Stimulated activated CD4-positive, alpha-beta T cell treated with anti-CD3 and anti-CD28 coated beads, TNF-alpha, amount 100 ng/mL, for 4 hours (primary cell): Measurements from ENCODE around the gene MADD.
"Not testable (repeated sequence)": the region's sequence is repeated elsewhere in the genome, so short reads cannot be mapped to it uniquely, and the experiment has no call there.

Source experiments
- DNase-seq, 3 experiments: peaks; one replicate each; pipeline ENCODE4 v3.0.0-alpha.2; 2020; ENCODE audit warnings: low read depth in 3 of 3

Gene MADD

DNA sequence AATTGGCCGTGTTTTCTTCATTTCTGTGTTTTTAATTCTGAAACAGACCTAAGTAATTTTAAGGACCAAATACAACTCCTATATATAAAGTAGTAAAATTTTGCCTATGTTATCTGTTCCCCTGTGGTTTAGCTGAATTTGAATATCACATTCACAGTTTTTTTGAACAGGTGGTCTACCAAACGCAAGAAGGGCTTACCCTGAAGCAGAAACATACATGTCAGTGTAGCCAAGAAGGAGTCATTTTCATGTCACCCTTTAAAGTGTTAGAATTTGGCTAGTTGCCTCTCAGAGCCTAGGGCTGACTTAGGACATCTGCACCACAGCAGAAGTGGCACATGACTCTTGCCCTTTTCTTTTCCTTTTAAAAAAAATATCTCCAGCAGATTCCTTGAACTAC, 48.2 kb downstream of the MADD start:
- no peak for DNase-seq

DNA sequence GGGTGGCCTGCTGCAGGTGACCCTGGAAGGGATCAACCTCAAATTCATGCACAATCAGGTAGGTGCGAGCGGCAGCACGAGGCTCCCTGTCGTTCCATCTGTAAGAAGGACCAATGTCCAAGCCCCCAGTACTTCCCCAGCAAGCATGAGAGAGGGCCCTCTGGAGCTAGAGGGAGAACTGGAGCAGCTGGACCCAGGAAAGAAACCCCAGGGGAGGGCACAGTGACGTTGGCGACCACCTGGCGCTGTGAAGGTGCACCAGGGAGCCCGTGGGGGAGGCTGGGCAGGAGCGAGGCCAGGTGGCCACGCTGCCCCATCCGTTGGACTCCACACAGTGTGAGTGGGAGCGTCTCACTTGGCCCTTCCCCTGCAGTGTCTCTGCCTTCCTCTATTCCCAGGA, 54.6 kb downstream of the MADD start:
- DNase-seq = no peak

DNA sequence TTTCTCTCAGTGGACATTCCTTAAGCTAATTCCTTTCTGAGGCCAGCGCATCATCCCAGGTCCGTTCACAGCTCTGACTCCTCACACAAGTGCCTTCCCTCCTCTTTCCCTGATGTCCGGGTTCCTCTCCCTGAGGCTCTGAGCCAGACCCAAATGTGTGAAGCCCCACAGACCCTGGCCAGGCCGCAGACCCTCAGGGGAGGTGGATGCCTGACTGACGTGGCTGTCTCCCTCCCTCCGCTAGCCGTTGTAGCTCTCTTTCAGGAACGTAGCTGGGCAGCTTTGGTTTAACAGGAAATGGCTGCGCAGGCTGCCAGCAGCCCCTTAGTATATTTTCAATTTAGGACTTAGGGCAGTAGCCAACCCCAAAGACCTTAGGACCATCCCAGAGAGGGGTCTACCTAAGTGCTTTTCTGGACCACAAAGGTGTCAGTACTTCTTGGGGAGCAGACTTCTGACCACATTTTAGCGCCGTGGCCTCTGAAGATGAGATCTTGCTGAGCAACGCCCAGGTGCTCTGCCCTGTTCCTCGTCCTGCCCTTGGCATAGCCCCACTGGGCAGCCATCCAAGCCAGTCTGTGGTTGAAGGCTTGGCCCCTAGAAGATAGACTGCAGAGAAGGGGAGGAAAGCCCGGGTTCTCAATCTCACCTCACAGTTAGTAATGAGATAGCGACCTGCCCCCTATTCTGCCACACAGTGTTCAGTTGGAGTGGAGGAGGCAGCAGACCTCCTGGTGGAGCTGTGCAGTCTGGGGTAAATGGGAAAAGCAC, 55.5 kb downstream of the MADD start:
- no peak for DNase-seq

DNA sequence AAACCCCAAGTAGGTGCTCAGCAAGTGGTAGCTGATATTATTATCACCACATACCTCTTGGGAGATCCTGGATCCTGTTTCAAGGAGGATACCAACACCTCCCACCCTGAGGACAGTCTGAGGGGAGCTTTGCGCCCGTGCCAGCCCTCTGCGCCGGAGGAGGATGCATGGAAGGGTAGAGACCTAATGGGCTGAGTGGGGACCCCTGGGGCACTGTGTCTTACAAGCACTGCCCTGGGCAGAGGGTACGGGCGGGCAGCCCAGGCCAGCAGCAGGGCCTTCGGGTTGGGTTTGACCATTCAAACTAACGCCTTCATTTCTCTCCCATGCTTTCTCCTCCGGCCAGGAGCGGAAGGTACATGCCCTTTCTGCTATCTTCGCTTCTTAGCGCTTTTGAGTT, 56.3 kb downstream of the MADD start:
- DNase-seq = no peak

DNA sequence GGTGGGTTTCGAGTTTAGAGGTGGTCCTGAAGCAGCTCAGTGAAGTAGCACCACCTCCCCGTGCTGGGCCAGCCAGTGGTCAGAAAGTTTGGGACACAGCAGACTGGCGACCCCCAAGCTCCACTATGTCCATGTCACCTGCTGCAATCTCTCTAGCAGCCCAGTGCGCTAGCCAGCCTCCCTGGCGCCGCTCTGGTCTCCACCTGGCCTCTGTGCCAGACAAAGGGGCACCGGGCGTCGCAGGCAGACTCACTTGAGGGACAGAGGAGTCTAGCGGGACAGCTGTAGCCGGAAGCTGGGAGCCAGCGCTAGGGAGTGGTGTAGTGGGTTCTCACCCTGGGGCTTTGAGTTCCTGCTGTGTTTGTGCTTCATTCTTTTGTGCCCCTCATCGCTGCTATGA, 57.1 kb downstream of the MADD start:
- DNase-seq = no peak

DNA sequence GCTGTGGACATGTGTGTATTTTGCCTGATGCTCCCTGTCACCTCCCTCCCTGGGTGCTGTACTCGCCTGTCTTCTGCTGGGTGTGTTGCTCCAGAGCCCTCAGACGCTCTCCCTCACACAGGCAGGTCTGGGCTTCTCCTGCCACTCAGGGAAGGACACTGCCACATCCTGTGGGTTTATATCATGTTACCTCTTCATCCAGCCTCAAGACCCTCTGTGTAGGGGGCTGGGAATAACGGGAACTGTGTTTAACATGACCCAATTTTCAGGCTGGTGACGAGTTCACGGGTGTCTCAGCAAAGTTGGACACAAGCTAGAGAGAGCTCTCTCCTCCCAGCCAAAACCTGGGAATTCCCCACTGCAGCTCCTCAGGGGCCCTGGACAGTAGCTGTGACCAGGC, 58.0 kb downstream of the MADD start:
- DNase-seq = no peak

DNA sequence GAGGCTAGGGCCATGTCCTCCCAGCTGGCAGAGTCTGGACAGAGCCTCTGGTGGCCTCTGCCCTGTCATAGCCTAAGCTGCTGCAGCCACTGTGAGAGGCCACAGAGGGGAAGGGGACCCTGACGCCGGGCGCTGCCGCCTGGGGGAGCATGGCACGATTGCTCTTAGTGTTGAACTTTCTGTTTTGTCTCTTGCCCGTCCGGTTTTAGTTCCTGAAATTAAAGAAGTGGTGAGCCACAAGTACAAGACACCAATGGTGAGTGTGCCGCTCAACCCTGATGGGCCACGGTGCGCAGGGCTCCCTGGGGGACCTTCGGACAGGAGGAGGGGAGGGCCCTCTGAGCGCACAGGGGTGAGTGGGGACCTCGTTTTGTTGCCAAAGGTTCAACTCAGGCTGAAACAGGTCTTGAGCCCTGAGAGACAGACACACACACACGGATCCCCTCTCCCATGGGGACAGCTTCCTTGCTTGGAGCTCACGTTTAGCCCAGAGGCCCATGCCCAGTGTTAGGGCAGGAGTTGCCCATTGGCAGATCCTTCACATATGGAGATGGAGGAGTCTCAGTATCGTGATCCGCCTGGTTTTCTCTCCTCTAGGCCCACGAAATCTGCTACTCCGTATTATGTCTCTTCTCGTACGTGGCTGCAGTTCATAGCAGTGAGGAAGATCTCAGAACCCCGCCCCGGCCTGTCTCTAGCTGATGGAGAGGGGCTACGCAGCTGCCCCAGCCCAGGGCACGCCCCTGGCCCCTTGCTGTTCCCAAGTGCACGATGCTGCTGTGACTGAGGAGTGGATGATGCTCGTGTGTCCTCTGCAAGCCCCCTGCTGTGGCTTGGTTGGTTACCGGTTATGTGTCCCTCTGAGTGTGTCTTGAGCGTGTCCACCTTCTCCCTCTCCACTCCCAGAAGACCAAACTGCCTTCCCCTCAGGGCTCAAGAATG, 58.8 kb downstream of the MADD start:
- DNase-seq = no peak

DNA sequence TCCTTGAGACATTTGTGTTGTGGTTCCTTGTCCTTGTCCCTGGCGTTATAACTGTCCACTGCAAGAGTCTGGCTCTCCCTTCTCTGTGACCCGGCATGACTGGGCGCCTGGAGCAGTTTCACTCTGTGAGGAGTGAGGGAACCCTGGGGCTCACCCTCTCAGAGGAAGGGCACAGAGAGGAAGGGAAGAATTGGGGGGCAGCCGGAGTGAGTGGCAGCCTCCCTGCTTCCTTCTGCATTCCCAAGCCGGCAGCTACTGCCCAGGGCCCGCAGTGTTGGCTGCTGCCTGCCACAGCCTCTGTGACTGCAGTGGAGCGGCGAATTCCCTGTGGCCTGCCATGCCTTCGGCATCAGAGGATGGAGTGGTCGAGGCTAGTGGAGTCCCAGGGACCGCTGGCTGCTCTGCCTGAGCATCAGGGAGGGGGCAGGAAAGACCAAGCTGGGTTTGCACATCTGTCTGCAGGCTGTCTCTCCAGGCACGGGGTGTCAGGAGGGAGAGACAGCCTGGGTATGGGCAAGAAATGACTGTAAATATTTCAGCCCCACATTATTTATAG, 59.6 kb downstream of the MADD start:
- DNase-seq = no peak

DNA sequence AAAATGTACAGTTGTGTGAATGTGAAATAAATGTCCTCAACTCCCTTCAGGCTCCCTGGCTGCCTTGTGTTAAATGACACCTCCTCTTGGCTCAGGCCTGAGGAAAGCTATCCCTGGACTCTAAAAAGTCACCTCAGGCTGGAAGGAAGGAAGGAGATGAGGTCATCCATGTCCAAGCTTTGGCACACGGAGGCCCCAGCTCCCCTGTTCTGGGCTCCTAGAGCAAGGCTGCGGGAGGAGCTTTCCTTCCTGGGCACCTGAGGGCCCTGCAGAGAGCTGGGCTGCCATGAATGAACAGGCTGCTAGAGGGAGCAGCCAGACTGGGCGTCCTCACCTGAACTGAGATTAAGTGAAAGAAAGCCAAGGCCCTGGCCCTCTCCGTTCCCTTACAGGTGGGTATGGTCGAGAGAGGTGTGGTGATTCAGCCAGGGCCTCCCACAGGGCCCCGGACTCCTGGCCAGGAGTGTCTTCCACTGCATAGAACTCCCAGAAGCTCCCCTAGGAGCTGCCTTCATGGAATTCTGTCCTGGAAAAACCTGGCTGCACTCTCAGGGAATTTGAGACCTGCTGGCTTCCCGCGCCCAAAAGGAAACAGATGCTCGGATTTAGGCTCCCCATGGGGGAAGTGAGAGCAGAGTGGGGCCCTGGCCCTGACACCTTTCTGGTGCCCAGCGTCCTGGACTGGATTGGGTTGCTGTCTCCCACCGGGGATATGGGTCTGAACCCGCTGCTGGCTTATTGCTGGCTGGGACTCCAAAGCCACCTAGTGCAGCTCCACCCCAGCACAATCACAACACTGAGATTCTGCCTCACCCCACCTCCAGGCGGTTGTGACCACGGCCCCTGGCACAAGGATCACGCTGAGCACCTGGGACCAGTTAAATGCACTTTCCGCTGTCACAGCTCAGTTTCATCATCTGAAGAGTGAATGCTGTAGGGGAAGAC, 60.3 kb downstream of the MADD start:
- DNase-seq = no peak

DNA sequence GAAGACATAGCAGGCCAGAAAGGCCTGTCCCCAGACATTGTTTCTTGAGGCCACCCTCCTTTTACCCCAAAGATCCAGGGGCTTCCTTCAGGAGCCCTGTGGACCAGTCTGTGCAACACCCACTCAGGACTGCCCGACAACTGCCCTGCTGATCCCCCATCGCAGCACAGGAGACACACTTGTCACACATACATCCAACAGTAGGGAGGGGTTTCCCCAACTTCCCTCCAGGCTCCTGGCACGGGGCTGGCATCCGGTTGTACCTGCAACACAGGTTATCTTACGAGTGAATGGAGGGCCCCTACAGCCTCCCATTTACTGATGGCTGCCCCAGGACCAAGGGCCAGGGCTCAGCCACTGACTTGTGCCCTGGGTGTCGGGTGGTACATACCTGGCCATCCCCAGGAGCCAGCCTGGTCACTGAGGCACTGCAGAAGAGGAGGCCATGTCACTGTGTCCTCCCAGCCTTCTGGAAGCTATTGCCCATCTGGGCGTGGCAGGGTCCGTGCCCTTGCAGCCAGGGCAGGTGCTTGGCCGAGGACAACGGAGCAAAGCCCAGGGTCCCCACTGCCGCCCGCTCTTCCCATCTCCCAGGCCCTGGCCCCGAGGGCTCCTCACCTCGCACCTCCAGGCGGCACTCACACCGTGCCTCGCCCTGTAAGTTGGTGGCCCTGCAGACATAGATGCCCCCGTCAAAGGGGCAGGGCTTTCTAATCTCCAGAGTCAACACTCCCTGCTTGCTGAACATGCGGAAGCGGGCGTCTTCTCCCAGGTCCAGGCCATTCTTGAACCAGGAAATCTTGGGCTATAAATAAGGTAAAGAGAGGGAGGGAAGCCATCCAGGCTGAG, 61.7 kb downstream of the MADD start:
- no peak for DNase-seq

DNA sequence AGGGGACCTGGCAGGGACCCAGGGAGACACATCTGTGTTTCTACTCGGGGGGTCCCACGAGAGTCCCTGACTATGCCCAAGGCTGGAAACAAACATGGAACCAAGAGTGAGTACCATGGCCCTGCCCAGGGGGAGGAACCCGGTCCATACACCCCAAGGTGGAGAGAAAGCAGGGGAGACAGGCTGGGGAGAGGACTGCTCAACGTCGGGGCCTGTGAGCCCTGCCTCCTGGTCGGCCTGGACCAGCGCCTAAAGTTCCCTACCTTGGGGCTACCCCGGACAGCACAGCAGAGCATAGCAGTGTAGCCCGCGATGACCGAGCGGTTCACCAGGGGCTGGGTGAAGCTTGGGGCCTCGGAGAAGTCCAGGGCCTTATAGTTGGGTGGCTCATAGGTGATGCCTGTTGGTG, 62.4 kb downstream of the MADD start:
- no peak for DNase-seq

DNA sequence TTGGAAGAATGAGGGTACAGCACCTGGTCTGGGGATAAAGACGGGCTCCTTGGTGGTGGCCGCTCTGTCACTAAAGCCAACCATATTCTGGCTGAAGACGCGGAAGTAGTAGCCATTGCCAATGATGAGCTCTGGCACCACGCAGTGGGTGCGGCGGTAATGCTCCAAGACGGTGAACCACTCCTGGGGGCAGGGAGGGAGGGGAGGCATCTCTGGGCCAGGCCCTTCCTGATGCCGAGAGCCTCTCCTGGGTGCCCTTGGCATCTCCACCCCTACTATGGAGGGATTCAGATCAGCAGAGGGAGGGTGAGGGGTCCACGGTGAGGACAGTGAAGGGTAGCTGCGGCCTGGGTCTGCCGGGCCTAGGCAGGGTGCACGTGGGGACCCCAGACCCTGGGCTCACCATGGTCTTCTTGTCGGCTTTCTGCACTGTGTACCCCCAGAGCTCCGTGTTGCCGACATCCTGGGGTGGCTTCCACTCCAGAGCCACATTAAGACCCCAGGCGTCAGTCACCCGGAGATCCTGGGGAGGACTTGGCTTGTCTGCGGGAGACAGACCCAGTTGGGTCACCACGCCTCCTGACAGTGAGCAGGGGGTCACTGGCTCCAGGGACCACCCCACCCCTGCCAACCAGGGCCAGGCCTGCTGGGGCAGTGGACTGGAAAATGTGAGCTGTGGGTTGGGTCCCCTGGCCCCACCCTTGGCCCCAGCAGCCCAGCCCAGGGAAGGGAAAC, 63.0 kb downstream of the MADD start:
- no peak for DNase-seq

DNA sequence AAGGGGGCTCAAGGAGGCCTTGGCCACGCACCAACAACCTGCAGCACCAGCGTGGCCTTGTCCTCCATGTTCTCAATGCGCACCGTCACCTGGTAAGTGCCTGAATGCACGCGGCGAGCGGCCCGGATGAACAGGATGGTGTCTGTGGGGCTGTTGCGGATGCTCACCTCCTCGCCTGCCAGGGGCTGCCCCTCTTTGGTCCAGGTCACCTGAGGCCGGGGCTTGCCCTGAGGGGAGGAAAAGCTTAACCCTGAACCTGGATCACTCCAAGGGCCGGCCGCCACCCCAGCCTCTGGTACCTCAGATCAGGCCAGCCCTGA, 63.6 kb downstream of the MADD start:
- no peak for DNase-seq

DNA sequence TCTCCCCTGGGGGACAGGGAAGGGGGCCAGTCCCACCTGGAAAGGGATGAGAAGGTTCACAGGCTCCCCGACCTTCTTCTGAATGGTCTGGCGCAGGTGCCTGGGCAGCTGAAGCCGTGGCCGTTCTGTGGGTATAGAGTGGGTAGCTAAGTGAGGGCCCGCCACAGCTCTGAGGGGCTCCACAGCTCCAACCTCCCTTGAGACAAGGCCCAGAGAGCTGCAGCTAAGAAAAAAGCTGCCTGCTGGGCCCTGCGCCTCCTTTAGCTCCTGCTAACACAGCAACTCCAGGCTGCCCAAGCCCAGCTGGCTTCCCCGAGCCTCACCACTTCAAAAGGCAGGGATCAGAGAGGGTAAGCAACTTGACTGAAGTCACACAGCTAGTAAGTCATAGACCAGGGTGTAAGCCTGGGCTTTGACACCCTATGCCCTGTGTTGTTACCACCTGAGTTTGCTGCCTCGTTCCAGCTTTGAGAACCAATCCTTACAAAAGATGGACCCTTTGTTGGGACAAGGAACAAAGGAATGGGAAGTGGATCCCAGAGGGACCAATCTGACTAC, 64.0 kb downstream of the MADD start:
- DNase-seq = no peak

DNA sequence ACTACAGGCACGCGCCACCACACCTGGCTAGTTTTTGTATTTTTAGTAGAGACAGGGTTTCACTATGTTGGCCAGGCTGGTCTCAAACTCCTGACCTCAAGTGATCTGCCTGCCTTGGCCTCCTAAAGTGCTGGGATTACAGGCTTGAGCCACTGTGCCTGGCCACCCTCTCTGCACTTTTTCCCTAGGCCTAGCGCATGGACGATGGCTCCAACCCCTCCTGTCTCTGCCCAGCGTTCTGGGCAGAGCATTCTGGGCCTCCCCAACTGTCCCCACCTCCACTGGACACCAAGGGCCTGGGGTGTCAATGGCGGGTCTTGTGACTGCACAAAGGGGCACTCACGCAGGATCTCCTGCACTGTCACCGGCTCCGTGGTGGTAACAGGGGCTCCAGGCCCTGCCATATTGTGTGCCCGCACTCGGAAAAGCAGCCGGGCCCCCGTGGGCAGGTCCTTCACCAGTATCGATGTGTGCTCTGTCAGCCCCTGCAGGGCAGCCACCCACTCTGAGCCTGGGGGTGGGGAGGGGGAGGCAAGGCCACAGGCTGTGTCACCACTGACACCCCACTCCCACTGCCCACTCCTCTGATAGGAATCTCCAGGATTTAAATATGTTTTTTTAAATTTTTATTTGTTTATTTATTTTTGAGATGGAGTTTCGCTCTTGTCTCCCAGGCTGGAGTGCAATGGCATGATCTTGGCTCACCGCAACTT, 64.9 kb downstream of the MADD start:
- DNase-seq = not testable (repeated sequence)

DNA sequence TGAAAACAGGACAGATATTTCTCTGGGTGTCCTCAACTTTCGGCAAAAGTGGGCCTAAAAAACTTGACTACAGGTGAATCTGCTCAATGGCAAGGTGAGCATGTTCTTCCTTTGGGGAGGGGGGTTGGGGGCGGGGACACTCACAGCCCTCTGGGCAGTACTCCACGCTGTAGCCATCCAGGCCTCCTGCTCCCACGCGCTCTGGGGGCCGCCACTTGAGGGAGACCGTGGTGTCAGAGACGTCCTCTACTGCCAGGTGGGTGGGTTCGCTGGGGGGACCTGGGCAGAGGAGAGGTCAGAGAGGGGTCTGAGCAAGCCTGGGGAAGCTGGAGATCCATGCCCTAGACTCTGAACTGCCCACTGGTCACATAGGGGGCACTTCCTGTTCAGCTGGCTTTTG, 65.8 kb downstream of the MADD start:
- no peak for DNase-seq

DNA sequence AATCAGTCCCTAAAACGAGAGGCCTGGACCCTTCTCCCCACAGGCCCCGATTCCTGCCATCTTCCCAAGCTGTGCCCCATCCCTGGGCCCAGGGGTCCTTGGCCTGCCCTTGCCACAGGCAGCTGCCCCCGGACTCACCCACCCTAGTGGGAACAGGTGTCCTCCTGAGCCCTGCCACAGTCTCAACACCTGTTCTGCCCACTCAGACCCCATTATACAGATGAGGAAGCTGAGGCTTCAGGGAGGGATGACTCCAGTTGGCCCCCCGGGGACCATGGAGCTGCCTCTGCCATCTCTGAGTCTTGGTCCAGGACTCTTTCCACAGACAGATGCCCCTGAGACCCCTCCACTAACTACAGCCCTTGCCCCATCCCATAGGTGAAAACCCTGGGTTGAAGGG, 66.7 kb downstream of the MADD start:
- no peak for DNase-seq

DNA sequence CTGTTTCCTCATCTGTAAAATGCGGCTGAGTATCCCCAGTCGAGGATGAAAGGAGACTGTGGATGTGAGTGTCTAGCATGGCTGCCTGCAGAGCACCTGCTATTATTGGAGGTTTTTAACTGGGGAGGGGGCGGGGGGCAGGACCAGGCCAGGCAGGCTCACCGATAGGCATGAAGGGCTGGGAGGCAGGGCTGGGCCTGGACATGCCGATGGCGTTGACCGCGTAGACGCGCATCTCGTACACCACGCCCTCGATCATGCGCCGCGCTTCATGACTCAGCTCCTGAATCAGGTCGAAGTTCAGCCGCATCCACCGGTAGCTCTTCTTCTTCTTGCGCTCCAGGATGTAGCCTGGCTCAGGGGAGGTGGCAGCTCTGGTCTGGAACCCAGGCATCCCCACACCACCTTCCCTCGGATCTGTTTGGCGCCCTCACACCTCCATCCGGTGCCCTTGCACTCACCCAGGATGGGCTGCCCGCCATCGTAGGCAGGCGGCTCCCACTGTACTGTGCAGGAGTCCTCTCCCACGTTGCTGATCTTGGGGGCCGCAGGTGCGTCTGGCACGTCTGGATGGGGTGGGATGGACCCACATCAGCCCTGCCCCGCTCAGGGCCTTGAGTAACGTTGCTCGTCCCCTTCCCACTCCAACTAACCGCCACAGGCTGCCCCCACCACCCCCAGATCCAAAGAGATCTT, 67.4 kb downstream of the MADD start:
- no peak for DNase-seq
